ENCODE measurements around the gene MAPRE3. TPM values are rescaled to one million over a fixed set of nuclear protein-coding genes. Genes with fewer than 3 reads are reported as not detected.

MAPRE3 gene
- total RNA-seq, 4 donors from 2014 or later: 4.2 to 14.9 (median 5.9) TPM

GRCh38 chr2:27069961-27070618 lies 99.7 kb downstream of the MAPRE3 start:
- Histone ChIP-seq H3K27me3 (no peaks in the 10 kb centered on the region), H3K4me1 (peaks cover 0 to 45% (median 12%) of the 10 kb centered on the region in 4 donors), H3K9me3 (no peaks in the 10 kb centered on the region), H3K27ac (peak overlapping the region in 2 of 4 donors; percentile 95 to 96), H3K4me3 (peak overlapping the region in 2 of 4 donors; percentile 66 to 97), H3K36me3 (peaks cover 0 to 32% (median 0%) of the 10 kb centered on the region in 3 donors)
- DNase-seq: no peak
- TF ChIP-seq CTCF (IDR thresholded peaks at IDR 0.05) (no peak), POLR2A (IDR thresholded peaks at IDR 0.05) (no peak)

- Histone ChIP-seq H3K4me3 (peak overlapping the region; percentile 66 to 97 (median 82)), H3K9me3 (no peaks in the 10 kb centered on the region), H3K4me1 (peaks cover 0 to 52% (median 15%) of the 10 kb centered on the region in 4 donors), H3K27me3 (no peaks in the 10 kb centered on the region), H3K27ac (peak overlapping the region; percentile 88 to 96 (median 94)), H3K36me3 (peaks cover 0 to 32% (median 0%) of the 10 kb centered on the region in 3 donors)
- no peak for DNase-seq
- no peak for TF ChIP-seq POLR2A (IDR thresholded peaks at IDR 0.05)
- no peak for TF ChIP-seq CTCF (IDR thresholded peaks at IDR 0.05)
Measured at GRCh38 chr2:27070653-27071276, 100.3 kb downstream of the MAPRE3 start.

GRCh38 chr2:27071277-27071989 lies 101.0 kb downstream of the MAPRE3 start, which contains the start of gene OST4:
Gene OST4, minus strand, starts transcription at chr2:27071654.
- H3K27ac ChIP-seq: peak within 1 kb of the TSS; percentile 88 to 96 (median 94)
- no peaks in the 10 kb centered on the region for H3K9me3 ChIP-seq
- peaks cover 0 to 32% (median 0%) of the 10 kb centered on the region in 3 donors for H3K36me3 ChIP-seq
- H3K4me1 ChIP-seq: peaks cover 0 to 53% (median 16%) of the 10 kb centered on the region in 4 donors
- no peaks in the 10 kb centered on the region for H3K27me3 ChIP-seq
- peak; percentile 91 to 97 (median 96) for DNase-seq
- TF ChIP-seq POLR2A (IDR thresholded peaks at IDR 0.05) (peak; percentile 87 to 90), CTCF (IDR thresholded peaks at IDR 0.05) (peak in 1 of 6 experiments; percentile 9)
- peak within 1 kb of the TSS; percentile 66 to 97 (median 82) for H3K4me3 ChIP-seq

GRCh38 chr2:27071990-27072830 lies 101.8 kb downstream of the MAPRE3 start:
- TF ChIP-seq POLR2A (IDR thresholded peaks at IDR 0.05) (no peak), CTCF (IDR thresholded peaks at IDR 0.05) (no peak)
- Histone ChIP-seq H3K36me3 (peaks cover 0 to 25% (median 0%) of the 10 kb centered on the region in 3 donors), H3K9me3 (no peaks in the 10 kb centered on the region), H3K4me3 (peak overlapping the region; percentile 66 to 97 (median 82)), H3K4me1 (peaks cover 0 to 57% (median 16%) of the 10 kb centered on the region in 4 donors), H3K27me3 (no peaks in the 10 kb centered on the region), H3K27ac (peak overlapping the region; percentile 88 to 96 (median 94))
- peak in 1 of 3 donors; percentile 35 for DNase-seq

- Histone ChIP-seq H3K4me1 (peaks cover 0 to 58% (median 16%) of the 10 kb centered on the region in 4 donors), H3K9me3 (no peaks in the 10 kb centered on the region), H3K27me3 (no peaks in the 10 kb centered on the region), H3K4me3 (no peak overlapping the region), H3K36me3 (peaks cover 0 to 18% (median 0%) of the 10 kb centered on the region in 3 donors), H3K27ac (peak overlapping the region; percentile 88 to 96 (median 94))
- DNase-seq: no peak
- TF ChIP-seq CTCF (IDR thresholded peaks at IDR 0.05): no peak
- TF ChIP-seq POLR2A (IDR thresholded peaks at IDR 0.05): no peak
Measured at GRCh38 chr2:27072920-27073319, 102.5 kb downstream of the MAPRE3 start.

All from Peyer's patch (tissue), 4 donors.